AG04450 (cell line): ENCODE data around the gene CYP2D6. TPM values are rescaled to one million over a fixed set of nuclear protein-coding genes. Genes with fewer than 3 reads are reported as not detected.
"Not testable (repeated sequence)": the region's sequence is repeated elsewhere in the genome, so short reads cannot be mapped to it uniquely, and the experiment has no call there.

Experiments
- CTCF ChIA-PET: fragments of 300-600, 350-600 bp; formaldehyde crosslinking; extraction: SDS; loops from one replicate; lab custom pipeline; 2022; ENCODE audit warnings: antibody characterized with exemption, inconsistent platforms; lab: Charles Lee
- POLR2A ChIA-PET: fragments of 350-600 bp; formaldehyde crosslinking; extraction: SDS; loops from one replicate; lab custom pipeline; 2021; ENCODE audit warnings: antibody characterized with exemption, inconsistent platforms; lab: Yijun Ruan, JAX
- DNase-seq: peaks from one replicate; pipeline ENCODE4 v3.0.0-alpha.2; 2011; ENCODE audit warnings: low read depth, low spot score
- H3K27ac ChIP-seq: one replicate; pipeline ENCODE4 v1.5.1; 2012; ENCODE audit warnings: low read depth, low read length, control low read depth
- H3K27me3 ChIP-seq: one replicate; pipeline ENCODE4 v1.6.0; 2012; ENCODE audit warnings: low read length; ENCODE audit not compliant: control insufficient read depth, insufficient read depth
- H3K4me3 ChIP-seq: 2 replicates; pipeline ENCODE4 v1.5.1; 2011; ENCODE audit warnings: mild to moderate bottlenecking, low read depth, low read length, control low read depth
- H3K9me3 ChIP-seq: 2 replicates; pipeline ENCODE4 v1.5.1; 2012; ENCODE audit warnings: low read length; ENCODE audit not compliant: control insufficient read depth, insufficient read depth
- polyA plus RNA-seq: library from polyadenylated mRNA; depleted of rRNA; stranded (reverse); fragments of >200 nt; gene quantifications from 2 replicates; pipeline ENCODE4 v1.2.3, GENCODE V29; 2011
- TF ChIP-seq, protein P1 (sequence below): IDR thresholded peaks from 2 replicates; pipeline ENCODE4 v1.5.1; 2011; ENCODE audit warnings: low read depth, low read length, control low read depth, inconsistent platforms

The CYP2D6 gene
- polyA plus RNA-seq, 1 experiment, result 0.15 TPM

DNA sequence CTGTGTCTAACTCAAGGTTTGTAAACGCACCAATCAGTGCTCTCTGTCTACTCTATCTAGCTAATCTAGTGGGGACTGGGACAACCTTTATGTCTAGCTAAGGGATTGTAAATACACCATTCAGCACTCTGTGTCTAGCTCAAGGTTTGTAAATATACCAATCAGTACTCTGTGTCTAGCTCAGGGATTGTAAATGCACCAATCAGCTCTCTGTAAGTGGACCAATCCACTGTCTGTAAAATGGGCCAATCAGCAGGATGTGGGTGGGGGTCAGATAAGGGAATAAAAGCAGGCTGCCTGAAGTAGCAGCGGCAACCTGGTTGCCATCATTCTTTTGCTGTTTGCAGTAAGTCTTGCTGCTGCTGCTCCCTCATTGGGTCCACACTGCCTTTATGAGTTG is 8.4 kb upstream of the CYP2D6 start:
- Histone ChIP-seq H3K27ac (no peak overlapping the region), H3K4me3 (no peak overlapping the region), H3K27me3 (no peaks in the 10 kb centered on the region), H3K9me3 (peaks cover 11% of the 10 kb centered on the region; the same call in 1 of the 2 replicates)
- ChIA-PET CTCF (no interaction called here), POLR2A (interaction anchor here (0.6 kb wide), 1 partner anchor 313 kb away, joined by 6 read pairs; no protein-coding TSS in a partner anchor)
- TF ChIP-seq, protein P1, sequence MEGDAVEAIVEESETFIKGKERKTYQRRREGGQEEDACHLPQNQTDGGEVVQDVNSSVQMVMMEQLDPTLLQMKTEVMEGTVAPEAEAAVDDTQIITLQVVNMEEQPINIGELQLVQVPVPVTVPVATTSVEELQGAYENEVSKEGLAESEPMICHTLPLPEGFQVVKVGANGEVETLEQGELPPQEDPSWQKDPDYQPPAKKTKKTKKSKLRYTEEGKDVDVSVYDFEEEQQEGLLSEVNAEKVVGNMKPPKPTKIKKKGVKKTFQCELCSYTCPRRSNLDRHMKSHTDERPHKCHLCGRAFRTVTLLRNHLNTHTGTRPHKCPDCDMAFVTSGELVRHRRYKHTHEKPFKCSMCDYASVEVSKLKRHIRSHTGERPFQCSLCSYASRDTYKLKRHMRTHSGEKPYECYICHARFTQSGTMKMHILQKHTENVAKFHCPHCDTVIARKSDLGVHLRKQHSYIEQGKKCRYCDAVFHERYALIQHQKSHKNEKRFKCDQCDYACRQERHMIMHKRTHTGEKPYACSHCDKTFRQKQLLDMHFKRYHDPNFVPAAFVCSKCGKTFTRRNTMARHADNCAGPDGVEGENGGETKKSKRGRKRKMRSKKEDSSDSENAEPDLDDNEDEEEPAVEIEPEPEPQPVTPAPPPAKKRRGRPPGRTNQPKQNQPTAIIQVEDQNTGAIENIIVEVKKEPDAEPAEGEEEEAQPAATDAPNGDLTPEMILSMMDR, result no peak
- no peak for DNase-seq

- Histone ChIP-seq H3K27me3 (no peaks in the 10 kb centered on the region), H3K27ac (no peak overlapping the region), H3K9me3 (peaks cover 11% of the 10 kb centered on the region; the same call in 1 of the 2 replicates), H3K4me3 (no peak overlapping the region)
- TF ChIP-seq, protein P1, result no peak
- ChIA-PET CTCF (no interaction called here), POLR2A (no interaction called here)
- DNase-seq, result no peak
Observed at GRCh38 chr22:42138122-42138770, 7.6 kb upstream of the CYP2D6 start.

DNA sequence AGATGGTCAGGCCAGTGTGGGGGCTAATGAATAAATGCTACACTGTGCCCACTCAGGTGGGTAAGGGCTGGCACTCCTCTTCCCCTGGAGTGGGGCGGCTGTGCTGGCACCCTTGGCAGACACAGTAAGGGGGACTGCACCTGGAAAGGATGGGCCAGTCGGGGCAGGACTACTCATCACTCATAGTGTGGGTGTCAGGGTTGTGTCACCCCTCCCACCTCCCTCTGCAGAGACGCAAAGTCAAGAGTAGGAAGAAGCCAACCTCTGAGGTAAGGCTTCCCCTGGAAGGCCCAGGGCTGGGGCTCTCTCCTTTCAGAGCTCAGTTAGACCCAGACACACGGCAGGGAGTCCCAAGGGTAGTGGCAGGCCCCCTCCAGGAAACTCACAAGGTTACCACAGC is 5.1 kb upstream of the CYP2D6 start:
- DNase-seq, POLR2A ChIA-PET, H3K27me3 ChIP-seq, H3K4me3 ChIP-seq, CTCF ChIA-PET, H3K27ac ChIP-seq: not testable (repeated sequence)
- H3K9me3 ChIP-seq, result peaks cover 18% of the 10 kb centered on the region

GRCh38 chr22:42134100-42135020 is 3.8 kb upstream of the CYP2D6 start:
- no peak overlapping the region for H3K4me3 ChIP-seq
- CTCF ChIA-PET, result no interaction called here
- no peaks in the 10 kb centered on the region for H3K27me3 ChIP-seq
- POLR2A ChIA-PET, result no interaction called here
- peaks cover 20% of the 10 kb centered on the region for H3K9me3 ChIP-seq
- H3K27ac ChIP-seq, result no peak overlapping the region
- DNase-seq, result no peak
- TF ChIP-seq, protein P1, result no peak

GRCh38 chr22:42132457-42132856 is 1.8 kb upstream of the CYP2D6 start:
- no peak overlapping the region for H3K4me3 ChIP-seq
- ChIA-PET POLR2A (no interaction called here), CTCF (interaction anchor here (0.6 kb wide), 1 partner anchor 38 kb away, joined by 3 read pairs; no protein-coding TSS in a partner anchor)
- no peak for DNase-seq
- TF ChIP-seq, protein P1, result 0 out of 2 replicates have a peak, but pooled peaks have one; percentile 6
- H3K27me3 ChIP-seq, result peaks cover 2% of the 10 kb centered on the region
- H3K9me3 ChIP-seq, result peaks cover 21% of the 10 kb centered on the region
- H3K27ac ChIP-seq, result no peak overlapping the region
